A549 treated with DMSO at 1 μM for 4 hours (cell line): Measurements from ENCODE around the gene PPP1R14C. TPM values are rescaled to one million over a fixed set of nuclear protein-coding genes. Genes with fewer than 3 reads are reported as not detected.

Experiments
- total RNA-seq: library from RNA; stranded (reverse); fragments of 200-300 nt; extraction: Qiagen RNA extraction; gene quantifications from 5 replicates; pipeline ENCODE4 v1.2.3, GENCODE V29; 2022; ENCODE audit warnings: low read depth

PPP1R14C gene, protein sequence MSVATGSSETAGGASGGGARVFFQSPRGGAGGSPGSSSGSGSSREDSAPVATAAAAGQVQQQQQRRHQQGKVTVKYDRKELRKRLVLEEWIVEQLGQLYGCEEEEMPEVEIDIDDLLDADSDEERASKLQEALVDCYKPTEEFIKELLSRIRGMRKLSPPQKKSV
- 0.53 to 1.4 TPM (median 0.78 TPM) in 5 replicates for total RNA-seq

GRCh38 chr6:150142670-150143515, at the start of gene PPP1R14C:
Gene PPP1R14C, plus strand, starts transcription at chr6:150143044. Its CDS starts 149 bp downstream, at chr6:150143193.

Other genes starting within 250 kb of the PPP1R14C start
- 2.2 to 3.4 TPM (median 2.9 TPM) in 5 replicates for gene RAET1E, start 244.9 kb upstream of the PPP1R14C start, total RNA-seq
- 7.5 to 12.2 TPM (median 10.3 TPM) in 5 replicates for gene RAET1G, start 219.9 kb upstream of the PPP1R14C start, total RNA-seq
- 3.4 to 4.6 TPM (median 3.5 TPM) in 5 replicates for gene ULBP2, start 201.0 kb upstream of the PPP1R14C start, total RNA-seq
- gene ULBP1, start 179.1 kb upstream of the PPP1R14C start, total RNA-seq: 0.84 to 1.1 TPM (median 1.0 TPM) in 5 replicates
- 0.18 to 0.58 TPM (median 0.36 TPM) in 5 replicates for gene RAET1L, start 117.5 kb upstream of the PPP1R14C start, total RNA-seq
- gene ULBP3, start 73.9 kb upstream of the PPP1R14C start, total RNA-seq: 3.7 to 5.0 TPM (median 4.0 TPM) in 5 replicates
- 0.01 to 0.07 TPM (median 0.02 TPM) in 3 of 5 replicates, not detected in the others for gene IYD, start 226.0 kb downstream of the PPP1R14C start, total RNA-seq